Measurements from ENCODE around the gene SPDYE16.
"Not testable (repeated sequence)": the region's sequence is repeated elsewhere in the genome, so short reads cannot be mapped to it uniquely, and the experiment has no call there.

The SPDYE16 gene

DNA sequence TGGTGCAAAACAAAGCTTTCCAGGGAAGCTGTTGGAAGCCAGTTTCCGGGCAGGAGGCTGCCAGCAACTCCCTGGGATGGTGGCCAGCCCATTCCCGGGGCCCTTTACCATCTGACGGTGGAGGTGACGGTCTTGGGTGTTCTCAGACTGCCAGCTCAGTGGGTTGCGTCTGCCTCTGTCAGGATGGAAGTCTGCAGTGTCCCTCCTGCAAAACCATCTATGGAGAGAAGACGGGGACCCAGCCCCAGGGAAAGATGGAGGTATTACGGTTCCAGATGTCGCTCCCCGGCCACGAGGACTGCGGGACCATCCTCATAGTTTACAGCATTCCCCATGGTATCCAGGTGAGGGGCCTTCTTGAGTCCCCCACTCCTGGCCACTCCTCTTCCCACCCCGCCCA, 39.9 kb downstream of the SPDYE16 start:
- DNase-seq: not testable (repeated sequence)

DNA sequence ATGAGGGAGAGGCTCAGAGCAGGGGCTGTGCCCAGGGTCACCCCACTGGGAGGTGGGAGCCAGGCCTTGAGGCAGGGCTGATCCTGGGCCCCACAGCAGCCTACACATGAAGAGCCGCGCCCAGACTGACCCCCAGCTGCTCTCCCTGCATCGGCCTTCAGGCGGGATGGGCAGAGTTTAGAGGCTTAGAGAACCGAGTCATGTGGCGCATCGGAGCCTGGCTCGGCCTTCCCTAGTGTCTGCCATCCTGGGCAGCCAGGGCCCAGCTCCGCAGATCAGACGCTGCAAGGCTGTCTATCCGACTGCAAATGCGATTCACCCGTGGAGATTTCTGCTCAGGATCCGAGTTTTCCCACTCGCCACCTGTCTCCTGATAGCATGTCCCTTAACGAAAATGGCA, 40.3 kb downstream of the SPDYE16 start:
- not testable (repeated sequence) for DNase-seq

DNA sequence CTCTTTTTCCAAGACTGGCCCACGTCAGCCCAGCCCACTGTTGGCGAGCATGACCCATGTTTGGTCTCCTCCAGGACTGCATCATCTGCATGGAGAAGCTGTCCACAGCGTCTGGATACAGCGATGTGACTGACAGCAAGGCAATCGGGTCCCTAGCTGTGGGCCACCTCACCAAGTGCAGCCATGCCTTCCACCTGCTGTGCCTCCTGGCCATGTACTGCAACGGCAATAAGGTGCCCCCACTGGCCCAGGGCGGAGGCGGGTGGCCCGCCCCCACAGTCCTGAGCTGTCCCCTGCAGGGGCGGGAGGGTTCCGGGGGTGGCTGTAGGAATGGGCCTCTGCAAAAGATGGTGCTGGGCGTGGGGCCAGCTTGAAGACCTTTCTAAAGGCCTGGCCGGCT, 40.9 kb downstream of the SPDYE16 start:
- DNase-seq: not testable (repeated sequence)

DNA sequence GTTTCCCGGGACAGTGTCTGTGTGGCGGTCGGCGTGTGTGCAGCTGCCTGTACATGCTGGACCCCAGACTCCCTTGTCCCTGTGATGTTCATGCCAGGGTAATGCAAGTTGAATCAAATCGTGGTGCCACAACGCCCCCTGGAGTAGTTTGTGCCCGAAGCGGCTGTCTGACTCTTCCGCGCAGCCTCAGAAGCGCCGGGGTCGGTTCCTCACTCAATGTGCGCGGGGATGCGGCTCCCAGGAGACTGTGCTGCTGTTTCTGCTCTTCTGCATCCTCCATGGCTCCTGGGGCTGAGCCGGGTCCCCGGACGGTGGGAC, 43.2 kb downstream of the SPDYE16 start:
- not testable (repeated sequence) for DNase-seq

DNA sequence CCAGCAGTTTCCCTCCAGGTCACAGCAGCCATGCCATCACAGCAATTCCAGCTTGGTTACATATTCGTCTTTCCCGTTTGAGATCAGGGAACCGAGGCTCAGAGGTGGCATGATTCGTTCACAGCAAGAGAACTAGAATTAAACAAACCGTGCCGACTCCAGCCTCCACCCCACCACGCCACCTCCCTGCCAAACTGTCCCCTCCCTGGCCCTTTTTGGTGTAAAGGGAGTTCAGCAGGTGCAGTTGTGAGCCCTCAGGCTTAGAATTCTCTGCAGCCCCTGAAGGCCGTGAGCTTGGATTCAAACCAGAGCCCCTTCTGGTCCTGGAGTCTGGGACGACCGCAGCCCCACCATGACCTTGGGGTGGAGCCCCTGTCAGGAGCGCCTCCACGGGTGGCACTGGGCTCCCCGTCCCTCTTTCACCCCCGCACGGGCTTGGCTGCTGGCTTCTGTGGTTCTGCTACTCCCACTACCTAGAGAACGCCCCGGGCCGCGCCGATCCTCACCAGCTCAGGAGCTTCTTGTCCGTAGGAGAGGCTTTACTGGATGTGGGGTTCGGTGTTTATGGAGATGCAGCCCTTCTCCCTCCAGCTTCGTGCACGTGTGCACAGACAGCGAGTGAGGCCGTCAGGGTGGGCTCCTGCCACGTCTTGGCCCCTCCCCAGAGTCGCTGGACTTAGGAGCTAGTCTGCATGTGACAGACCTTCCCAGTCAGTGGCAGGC, 43.7 kb downstream of the SPDYE16 start:
- not testable (repeated sequence) for DNase-seq

DNA sequence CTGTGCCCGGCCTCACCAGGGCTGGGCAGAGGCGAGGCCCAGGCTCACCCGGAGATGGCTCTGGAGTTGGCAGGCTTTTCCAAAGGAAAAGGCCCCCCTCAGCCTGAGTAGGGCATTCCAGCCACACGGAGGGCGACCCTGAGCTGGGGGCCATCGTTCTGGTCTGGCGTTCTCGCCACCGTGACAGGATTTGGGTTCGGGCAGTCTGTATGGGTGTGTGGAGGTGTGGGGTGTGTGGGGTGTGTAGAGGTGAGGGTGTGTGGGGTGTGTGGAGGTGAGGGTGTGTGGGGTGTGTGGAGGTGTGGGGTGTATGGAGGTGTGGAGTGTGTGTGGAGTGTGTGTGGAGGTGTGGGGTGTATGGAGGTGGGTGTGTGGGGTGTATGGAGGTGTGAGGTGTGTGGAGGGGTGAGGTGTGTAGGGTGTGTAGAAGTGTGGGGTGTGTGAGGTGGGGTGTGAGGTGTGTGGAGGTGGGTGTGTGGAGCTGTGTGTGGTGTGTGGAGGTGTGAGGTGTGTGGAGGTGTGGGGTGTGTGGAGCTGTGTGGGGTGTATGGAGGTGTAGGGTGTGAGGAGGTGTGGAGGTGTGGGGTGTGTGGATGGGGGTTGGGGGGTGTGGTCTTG, 44.4 kb downstream of the SPDYE16 start:
- not testable (repeated sequence) for DNase-seq

DNA sequence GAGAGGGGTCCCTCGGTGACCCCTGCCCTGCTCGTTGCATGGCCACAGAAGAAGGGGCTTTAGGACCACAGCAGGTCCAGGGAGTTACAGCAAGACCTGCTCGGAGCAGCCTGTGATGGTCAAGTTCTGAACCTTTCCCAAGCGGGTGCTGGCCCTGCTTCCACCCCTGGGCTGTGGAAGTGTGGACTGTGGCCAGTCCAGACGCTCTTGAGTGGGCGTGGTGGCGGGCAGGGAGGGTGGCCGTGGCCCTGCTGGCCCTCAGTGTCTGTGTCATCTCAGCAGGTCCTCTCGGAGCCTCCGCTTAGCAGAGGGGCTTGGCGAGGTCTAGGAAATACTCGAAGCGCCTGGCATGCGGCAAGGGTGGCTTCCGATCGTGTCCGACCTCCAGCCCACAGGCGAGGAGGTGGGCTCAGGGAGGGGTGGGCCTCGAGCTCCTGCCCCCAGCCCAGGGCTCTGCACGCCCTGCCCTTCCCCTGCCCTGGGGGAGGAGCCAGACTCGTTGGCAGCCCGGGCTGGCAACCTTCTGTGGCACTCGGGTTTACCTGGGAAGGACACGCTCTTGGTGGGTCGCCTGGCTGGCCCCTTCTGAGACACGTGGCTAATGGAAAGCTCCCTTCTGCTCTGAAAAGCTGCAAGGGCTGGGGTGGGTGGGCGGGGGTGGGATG, 45.0 kb downstream of the SPDYE16 start:
- not testable (repeated sequence) for DNase-seq

DNA sequence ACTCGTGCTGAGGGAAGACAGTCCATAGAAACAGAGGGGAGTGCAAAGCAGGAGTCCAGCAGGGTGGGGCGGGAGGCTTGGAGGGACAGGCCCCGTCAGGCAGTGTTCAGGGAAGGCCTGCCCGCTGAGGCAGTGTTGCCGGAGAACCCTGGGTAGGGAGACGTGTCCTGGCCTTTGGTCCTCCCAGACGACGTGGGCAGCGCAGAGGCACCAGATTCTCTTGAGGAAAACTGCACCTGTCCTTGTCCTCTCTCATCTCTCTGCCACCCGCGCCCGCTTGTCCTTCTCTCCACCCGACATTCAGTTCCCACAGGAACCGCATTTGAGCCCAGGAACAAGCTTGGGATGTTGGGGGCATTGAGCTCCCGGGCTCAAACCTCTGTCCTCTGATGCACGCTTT, 47.4 kb downstream of the SPDYE16 start:
- DNase-seq: not testable (repeated sequence)

DNA sequence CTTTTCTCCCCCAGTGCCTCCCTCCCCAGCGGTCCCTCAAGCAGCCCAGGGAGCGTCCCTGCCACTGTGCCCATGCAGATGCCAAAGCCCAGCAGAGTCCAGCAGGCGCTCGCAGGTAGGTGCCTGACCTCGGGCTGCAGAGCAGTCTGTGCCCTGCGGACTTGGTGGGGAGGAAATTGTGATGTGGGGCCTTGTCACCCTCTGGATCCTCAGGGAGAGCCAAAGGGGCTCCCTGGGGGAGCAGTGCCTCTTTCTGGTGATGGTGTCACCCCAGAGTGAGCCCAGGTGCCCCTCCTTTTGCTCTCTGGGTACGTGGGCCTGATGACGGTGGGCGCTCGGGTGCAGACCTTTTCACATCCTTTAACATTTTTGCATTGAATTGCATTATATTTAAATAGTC, 51.0 kb downstream of the SPDYE16 start:
- not testable (repeated sequence) for DNase-seq

DNA sequence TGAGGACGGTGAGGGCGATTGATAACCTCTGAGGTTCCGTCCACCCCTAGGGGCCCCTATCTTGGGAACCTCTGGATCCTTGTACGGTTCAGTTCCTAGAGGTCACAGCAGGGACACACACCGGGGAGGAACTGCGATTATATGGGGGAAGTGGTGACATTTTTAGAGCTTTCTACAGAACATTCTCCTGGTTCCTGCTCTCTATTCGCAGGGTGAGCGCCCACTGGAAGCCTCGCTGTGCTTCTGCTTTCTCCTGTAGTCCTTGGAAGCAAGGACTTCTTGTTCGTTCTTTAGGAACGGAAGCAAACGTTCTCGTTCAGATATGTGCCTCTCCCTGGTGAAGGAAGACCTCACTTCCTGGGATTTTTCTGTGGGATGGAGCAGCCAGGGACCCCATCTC, 55.1 kb downstream of the SPDYE16 start:
- DNase-seq: not testable (repeated sequence)

DNA sequence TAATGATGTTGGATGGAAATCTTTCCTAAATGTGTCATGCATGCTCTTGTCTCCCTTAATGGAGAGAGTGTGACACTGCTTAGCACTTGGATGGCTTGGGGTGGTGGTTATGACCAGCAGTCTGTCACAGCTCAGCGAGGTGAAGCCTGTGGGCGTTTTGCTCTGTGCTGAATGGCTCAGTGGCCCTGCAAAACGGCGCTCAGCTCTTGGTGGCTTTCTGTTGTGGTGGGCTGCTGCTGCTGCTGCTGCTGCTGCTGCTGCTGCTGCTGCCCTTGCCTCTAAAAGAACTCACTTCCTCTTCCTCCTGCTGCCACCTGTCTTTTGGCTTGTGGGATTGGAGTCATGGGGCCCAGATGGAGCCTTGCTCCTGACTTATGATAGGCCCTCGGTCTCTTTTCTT, 56.5 kb downstream of the SPDYE16 start:
- not testable (repeated sequence) for DNase-seq

DNA sequence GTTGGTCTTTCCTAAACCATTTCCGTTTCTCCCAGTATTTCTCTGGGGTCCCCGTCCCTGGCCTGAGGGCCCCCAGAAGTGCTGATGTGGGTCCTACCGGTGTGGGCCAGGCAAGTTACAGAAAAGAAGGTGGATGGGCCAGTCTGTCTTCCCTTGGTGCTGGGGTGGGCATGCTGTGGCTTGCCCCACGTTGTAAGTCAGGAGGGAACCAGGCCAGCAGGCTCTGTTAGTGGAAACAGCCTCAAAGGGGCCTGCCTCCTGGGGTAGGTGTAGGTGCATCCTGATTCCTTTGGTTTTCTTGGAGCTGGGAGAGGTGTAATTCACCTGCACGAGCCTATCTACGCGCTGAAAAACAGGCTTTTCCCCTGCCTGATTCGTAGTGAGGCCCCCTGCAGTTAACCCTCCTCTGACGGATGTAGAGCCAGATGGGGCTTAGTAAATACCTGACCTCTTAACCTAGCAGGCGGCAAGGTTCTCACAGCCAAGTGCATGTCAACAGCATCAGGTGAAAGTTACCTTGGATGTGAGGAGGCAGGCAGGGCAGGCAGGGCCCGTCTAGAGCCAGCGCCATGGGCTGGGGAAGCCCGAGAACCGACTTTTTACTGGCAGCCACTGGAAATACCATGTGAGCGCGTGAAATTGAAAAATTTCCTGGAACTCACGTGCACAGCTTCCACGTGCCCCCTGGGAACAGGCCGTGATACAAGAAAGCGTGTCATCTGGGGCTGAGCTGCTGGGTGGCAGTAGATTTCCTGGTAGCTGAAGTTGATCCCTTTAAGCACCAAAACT, 57.1 kb downstream of the SPDYE16 start:
- DNase-seq: not testable (repeated sequence)

DNA sequence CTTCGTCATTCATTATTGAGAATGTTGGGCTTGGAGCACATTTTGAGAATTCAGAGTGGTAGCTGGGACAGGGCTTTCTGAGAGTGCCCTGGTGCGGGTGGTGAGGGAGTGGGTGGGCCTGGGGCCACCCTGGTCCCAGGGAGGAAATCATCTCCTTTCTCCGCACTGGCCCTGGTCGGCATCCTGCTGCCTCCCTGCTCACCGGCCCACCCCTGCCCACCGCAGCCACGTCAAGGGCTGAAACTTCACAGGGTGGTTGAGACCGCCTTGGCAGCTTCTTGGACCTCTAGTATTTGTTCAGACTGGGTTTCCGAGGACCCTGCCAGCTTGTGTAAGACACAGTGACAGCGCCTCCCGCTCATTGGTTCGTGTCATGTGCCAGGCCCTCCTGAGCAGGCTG, 58.6 kb downstream of the SPDYE16 start:
- not testable (repeated sequence) for DNase-seq

DNA sequence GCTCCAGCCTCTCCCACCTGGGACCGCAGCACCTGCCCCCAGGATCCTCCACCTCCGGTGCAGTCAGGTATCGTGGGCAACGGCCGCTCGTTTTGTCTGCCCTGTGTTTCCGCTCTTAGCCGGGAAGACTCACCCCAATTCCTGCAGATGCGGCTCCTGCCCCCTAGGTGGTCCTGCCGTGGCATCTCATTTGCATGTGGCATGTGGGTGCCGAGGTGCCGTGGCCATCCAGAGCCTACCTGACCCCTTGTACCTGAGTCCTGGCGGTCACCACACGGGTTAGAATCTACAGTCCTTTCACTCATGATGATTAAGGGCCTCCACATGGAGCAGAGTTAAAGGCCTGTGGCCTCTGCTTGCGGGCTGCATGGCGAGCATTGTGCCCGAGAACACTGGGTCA, 60.0 kb downstream of the SPDYE16 start:
- not testable (repeated sequence) for DNase-seq

DNA sequence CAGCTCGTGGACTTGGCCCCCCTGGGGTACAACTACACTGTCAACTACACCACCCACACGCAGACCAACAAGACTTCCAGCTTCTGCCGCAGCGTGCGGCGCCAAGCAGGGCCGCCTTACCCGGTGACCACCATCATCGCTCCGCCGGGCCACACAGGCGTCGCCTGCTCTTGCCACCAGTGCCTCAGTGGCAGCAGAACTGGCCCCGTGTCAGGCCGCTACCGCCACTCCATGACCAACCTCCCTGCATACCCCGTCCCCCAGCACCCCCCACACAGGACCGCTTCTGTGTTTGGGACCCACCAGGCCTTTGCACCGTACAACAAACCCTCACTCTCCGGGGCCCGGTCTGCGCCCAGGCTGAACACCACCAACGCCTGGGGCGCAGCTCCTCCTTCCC, 60.4 kb downstream of the SPDYE16 start:
- not testable (repeated sequence) for DNase-seq
